Measurements from ENCODE around the gene PTPRK.
"Not testable (repeated sequence)": the region's sequence is repeated elsewhere in the genome, so short reads cannot be mapped to it uniquely, and the experiment has no call there.

Gene PTPRK

DNA sequence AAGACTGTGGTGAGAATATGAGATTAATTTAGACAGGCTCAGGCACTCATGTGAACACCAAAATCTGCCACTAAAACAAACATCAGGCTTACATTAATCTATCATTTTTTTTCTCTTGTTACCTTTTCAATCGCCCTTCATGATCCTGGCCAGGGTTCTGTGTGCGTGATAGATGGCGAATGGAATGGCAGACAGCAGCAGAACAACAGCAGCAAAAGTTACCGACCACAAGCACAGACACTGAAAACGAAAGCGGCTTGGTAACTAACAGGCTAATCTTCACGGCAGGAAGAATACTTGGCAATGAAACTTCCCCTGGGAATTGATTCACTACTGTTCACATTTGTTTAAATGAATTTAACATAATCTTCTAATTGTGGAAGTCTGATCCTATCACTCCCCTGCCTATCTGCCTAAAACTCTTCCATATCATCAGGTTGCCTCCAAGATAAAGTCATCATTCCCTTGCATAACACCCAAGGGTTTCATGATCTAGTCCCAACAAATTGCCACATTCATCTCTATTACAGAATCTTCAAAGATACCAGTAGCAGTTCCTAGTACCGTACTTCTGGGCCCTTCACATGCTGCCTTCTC lies 28.7 kb downstream of the PTPRK start:
- in situ Hi-C loops (cut with HindIII; ENCODE audit: low sequenced_read_pairs): no loop called here

DNA sequence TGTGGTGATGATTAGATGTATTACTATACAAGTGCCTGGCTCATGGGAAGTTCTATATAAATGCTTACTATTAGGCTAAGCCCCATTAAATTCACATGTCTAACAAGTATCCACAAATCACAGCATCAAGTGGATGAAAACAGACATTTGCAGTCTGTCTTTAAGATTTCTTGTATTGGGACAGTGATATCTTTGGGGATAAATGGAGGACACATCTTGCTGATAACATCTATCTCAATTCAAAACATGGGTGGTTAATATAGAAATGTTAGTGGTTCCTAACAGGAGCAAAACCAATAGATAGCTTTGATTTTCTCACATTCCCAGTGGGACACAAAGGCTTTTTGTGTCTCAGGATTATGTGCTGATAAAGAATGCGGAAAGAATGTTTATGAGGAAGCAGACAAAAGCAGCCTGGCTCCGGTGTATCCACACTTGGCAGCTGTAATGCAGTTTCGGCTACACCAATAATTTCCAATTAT lies 29.3 kb downstream of the PTPRK start:
- in situ Hi-C loops (cut with HindIII; ENCODE audit: low sequenced_read_pairs): no loop called here

DNA sequence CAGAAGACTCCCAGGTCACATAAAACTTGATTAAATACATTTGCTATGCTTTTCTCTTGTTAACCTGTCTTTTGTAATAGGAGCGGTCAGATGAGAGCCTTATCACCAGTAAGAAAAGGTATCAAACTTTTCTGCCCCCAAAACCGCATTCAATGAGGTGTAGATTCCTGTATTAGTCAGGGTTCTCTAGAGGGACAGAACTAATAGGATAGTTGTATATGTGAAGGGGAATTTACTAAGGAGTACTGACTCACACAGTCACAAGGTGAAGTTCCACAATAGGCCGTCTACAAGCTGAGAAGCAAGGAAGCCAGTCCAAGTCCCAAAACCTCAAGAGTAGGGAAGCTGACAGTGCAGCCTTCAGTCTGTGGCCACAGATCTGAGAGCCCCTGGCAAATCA lies 32.7 kb downstream of the PTPRK start:
- in situ Hi-C loops (cut with HindIII; ENCODE audit: low sequenced_read_pairs): no loop called here

DNA sequence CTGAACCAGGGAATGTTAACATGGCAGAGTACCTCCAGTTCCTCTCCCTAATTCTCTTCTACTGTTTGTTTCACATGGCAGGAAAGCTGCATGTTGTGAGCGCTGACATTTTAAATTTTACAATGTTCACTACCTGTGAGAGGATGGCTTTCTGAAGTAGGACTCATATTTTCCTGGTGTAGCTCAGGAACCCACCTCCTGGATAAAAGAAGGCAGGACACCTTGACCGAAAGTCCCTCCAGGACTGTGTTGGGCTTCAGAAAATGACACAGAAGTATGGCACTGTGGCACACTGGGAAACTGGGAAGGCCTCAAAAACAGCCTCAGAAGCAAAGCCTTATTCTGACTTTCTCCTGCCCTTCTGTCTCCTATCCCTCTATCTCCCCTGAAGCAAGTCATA lies 33.3 kb downstream of the PTPRK start:
- in situ Hi-C loops (cut with HindIII; ENCODE audit: low sequenced_read_pairs): no loop called here

DNA sequence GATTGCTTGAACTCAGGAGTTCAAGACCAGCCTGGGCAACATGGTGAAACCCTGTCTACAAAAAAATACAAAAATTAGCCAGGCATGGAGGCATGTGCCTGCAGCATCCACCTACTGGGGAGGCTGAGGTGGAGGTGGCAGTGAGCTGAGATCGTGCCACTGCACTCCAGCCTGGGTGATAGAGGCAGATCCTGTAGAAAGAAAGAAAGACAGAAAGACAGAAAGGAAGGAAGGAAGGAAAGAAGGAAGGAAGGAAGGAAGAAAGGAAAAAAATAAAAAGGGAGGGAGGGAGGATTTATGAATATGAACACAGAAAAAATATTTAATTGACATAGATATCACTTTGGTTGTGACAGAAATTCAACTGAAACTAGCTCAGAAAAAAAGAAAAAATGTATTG lies 33.8 kb downstream of the PTPRK start:
- in situ Hi-C loops (cut with HindIII; ENCODE audit: low sequenced_read_pairs): not testable (repeated sequence)

DNA sequence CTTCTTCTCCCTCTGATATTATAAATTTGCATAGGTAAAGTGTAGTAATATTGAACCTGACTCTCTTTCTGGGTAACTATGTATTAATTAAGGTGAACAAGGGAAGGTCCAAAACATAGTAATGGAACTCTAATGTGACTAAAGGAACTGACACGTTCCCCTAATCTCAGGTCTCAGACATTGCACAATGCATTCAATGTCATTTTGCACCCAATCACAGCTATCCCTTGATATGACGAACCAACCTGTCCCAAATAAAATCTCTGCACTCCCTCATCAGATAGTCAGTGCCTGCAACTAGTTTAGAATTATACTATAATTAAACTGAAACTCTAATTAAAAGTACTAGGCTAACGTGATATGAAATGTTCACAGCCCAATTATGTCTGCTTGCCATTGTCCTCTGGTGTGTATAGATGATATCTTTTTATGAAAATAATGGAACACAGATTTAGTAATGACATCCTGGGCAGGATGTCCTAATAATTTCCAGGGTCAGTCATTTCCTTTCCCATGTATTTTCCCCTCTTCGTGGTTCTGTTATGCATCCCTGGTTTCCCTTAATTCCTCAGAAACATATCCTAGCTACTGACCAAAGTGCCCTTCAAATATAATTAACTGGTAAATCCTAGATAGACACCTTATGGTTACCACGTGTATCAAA lies 36.8 kb downstream of the PTPRK start:
- in situ Hi-C loops (cut with HindIII; ENCODE audit: low sequenced_read_pairs): no loop called here

DNA sequence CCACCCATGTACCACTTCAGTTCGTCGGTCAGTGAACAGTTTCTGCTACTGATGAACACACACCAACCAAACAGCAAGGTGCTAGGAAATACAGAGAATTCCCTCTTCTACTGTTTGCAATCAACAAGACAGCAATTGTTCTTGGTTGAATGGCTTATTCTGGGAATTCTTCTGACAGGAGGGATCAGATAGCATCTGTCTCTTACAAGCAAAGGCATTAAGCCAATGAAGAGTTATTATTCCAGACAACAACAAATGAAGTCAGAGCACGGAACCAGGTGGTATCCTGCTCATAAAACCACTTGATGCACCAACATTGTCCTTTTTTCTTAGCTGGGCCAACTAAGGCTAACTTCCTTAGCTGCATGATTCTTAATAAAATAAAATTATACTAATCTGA lies 37.8 kb downstream of the PTPRK start:
- in situ Hi-C loops (cut with HindIII; ENCODE audit: low sequenced_read_pairs): no loop called here

DNA sequence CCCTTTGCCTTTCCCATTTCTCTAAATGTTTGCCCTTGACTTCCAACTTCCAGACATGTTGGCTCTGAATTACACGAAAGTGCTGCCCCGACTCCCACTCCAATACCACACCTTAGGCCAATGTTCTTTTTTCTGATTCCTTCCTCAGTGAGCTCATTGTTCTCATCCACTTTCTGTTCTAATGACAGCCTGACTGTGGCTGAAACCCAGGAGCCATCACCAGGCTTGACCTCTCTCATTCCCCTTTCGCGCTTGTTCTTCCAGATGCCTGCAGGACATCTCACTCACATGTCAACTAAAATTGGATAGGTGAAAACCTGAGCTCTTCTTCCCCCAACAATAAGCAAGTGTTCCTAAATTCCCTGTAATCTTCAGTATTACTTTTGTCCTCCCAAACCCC lies 40.4 kb downstream of the PTPRK start:
- in situ Hi-C loops (cut with HindIII; ENCODE audit: low sequenced_read_pairs): no loop called here

DNA sequence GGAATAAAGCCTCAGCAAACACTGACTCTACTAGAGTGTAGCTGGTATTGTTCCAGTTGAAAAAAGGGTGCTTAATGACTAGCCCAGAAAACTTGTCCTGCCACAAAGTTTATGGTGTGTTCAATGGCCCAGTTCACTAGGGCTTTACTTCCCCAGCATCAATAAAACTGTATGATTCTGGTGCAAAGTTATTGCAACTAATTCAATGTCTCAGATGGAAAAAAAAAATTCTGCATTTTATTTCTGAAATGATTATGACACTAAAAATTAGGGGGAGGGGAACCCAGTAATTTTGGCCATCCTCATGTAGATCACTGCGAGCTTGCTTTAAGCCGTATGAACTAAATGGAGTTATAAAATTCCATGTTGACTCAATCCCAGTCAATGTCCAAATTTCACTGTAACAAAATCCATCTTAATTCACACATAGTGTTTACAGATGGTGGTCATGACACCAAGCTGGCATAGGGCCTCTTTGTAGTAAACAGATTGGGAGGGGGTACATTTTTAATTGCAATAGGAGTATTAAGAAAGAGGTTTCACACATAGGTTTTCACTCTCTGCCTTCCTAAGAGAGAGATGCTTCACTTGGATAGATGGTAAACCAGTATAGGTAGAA lies 41.2 kb downstream of the PTPRK start:
- in situ Hi-C loops (cut with HindIII; ENCODE audit: low sequenced_read_pairs): no loop called here

DNA sequence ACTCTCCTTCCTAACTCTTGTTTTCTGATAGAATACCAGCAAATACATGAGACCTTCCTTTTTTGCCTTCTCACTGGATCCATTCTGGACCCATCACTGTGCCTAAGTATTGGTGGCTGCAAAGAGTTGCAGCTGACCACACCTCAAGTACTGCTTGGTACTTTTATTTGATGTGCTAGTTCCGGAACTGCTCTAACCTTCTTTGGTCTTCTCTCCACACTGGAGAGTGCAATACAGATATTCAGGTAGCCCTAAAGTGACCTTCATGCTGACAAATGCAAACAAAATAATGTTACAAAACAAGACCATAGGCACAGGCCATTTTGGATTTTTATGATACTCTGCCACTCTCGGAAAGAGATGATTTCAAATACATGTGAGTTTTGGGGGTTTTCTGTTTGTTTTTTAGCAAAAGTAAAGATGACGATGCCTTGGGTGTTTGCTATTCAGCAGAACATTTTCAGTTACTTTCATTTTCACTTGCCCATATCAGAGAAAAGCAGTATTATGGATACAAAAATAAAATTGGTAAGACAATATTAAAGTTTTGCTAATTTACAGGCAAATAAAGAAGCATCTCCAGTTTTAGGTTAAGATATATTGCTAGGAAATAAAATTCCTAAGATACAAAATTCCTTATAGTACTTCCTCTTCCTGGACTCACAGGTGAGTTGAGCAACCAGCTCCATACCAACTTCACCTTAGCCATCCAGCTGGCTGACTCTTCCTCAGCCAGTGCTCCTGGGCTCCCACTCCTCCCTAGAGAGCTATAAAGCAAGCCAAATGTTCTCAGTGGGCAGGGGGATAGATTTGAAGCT lies 42.0 kb downstream of the PTPRK start:
- in situ Hi-C loops (cut with HindIII; ENCODE audit: low sequenced_read_pairs): no loop called here

DNA sequence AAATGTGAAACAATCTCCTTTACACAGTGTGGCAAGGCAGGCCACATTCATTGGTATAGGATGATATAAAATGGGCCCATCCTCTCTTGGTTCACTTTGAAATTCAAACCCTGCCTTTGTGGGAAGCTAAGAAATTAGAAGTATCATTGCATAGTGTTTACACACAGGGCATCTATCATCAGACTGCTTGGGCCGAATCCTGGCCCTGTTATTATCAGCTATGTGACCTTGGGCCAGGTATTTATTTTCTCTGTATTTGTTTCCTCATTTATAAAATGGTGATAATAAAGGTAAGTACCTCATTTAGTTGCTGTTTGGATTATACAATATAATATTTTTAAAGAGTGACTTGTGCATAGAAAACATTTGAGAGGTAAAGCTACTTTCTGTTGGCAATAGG lies 45.5 kb downstream of the PTPRK start:
- in situ Hi-C loops (cut with HindIII; ENCODE audit: low sequenced_read_pairs): no loop called here

DNA sequence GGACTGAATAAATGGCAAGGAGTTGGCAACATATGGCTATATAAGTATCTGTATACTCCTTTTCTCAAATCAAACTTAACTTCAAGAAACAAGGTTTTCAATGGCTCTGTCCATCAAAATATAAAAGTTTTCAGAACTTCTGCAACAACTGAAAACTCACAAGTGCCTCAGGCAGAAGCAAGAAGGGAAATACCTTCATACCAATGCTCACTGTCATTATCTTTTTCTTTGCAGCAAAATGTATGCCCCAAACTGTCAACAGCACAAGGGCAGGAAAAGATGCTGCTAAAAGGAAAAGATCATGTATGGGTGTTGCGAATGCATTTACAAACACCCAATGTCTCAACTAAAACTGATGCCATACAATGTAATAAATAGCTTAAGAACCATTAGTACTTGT lies 45.9 kb downstream of the PTPRK start:
- in situ Hi-C loops (cut with HindIII; ENCODE audit: low sequenced_read_pairs): no loop called here

DNA sequence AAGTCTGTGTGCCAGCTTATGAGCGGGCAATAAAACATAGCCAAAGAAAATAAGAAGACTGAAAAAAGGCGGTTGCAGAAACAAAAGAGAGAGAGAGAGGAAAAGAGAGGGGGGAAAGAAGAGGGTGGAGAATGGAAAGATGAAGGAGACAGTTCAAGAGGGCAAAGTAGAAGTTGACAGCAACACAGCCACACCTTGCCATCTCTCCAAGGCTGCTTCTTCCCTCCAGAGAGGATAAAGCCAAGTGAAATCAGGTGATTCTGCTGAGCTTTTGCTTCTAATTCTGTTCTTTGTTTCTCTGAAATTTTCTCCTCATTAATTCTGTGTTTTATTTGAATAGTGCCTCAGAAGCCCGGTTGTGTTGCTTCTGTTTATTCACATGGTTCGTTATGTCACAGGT lies 48.5 kb downstream of the PTPRK start:
- in situ Hi-C loops (cut with HindIII; ENCODE audit: low sequenced_read_pairs): no loop called here

DNA sequence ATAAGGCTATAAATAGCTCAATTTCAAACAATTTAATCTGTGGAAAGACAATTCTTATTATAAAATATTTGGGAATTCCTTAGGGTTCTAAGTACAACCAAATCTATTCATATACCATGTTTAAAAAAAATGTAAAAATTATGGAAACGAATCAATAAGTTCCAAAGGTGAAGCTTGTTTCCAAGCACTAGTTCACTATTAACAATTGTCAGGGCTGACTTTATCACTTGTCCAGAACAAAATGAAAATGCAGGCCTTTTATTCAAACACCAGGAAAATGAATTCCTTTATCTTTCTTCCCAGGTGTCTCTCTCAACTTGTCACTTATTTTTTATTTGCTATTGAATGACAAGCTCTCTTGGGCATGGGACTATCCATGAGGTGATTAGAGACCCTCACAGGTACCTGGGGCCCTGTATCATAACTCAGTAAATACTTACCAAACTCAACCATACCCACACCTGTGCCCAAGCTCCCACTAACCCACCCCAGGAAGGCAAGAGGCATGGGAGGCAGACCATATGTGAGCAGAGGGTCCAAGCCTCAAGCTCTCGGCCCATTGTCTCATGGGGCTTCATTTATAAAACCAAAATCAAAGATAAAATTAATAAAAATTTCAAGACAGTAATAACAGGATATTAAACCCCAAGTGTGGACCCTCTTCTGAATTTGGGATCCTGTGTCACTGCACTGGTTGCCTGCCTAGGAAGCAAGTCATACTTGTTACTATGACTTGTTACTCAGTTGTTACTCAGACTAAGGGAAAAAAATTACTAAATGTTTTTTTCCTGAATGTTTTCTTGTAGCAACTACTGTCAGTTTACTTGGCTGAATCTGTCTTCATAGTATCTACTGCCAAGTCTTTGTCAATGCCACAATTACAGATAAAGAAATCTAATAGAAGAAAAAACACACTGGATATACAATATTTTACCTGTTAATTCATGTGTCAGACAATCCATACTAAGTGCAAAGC lies 54.7 kb downstream of the PTPRK start:
- in situ Hi-C loops (cut with HindIII; ENCODE audit: low sequenced_read_pairs): no loop called here

DNA sequence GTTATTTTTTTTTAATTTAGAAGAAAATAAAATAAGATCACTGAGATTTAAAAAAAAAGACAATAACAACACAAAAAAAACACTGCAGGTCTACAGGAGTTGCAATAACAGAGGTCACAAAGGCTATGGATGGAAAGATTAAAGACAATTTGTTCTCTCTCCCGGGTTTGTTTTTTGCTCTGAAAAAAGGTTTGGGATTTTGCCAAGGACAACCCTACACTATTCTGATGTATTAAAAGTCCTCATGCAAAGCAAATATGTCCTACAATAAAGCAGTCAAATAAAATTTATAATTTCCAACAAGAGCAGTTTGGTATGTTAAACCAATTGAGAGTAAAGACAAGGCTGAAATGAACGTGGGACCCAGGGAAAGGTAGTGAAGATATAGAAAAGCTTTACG lies 55.6 kb downstream of the PTPRK start:
- in situ Hi-C loops (cut with HindIII; ENCODE audit: low sequenced_read_pairs): no loop called here

DNA sequence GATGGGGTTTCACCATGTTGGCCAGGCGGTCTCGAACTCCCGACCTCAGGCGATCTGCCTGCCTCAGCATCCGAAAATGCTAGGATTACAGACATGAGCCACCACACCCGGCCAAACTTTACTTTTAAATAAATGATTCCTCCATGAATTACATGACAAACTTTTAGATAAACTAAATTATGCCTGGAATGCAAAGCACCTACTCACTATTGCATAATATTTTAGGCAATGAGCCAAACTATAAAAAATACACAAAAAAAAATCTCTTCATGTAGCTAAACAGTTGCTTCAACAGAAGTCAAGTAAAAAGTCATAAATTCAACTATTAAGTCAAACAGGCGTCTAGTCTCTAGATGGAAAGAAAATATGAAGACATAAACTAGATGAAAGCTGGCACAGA lies 56.5 kb downstream of the PTPRK start:
- in situ Hi-C loops (cut with HindIII; ENCODE audit: low sequenced_read_pairs): no loop called here

DNA sequence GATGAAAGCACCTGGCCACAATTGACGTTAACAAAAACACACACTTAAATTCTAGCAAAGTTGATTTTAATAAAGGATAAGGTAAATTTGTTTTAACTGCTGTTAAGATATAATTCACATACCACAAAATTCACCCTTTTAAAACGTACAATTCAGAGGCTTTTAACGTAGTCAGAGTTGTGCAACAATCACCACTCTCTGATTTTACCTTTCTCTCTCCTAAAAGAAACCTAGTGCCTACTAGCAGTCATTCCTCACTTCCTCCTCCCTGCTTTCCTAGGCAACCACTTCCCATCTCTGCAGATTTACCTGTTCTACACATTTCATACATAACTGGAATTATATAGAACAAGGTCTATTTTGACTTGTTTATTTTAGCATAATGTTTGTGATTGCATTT lies 58.9 kb downstream of the PTPRK start:
- in situ Hi-C loops (cut with HindIII; ENCODE audit: low sequenced_read_pairs): no loop called here

DNA sequence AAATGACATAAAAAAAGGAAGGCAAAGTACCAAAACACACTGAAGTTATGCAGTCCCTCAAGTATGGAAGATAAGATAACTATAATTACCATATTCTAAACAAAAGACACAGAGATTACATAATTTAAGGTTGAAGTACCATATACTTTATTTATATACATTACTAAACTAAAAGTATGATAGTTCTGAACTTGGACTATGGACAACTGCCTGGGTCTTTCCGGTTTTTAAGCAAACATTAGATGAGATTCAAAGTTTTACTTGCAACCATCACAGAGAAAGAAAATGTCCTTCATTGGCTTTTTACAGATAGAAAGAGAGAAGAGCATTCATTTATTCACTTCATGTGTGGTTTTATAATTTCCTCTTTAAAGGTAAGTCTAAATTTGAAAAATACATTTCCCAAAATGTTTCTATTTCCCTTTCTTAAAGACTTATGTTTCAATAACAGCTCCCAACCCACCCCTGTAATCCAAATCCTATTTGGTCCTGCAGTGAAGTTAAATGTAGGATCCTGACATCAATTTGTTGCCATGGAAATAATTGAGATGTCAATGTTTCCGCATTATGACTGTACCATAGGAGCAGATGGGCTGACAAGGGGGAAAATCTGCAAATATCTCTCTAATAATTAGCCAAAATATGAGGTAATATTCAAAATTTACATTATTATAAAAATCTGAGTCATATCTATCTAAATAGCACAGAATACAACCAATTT lies 63.7 kb downstream of the PTPRK start:
- in situ Hi-C loops (cut with HindIII; ENCODE audit: low sequenced_read_pairs): no loop called here

DNA sequence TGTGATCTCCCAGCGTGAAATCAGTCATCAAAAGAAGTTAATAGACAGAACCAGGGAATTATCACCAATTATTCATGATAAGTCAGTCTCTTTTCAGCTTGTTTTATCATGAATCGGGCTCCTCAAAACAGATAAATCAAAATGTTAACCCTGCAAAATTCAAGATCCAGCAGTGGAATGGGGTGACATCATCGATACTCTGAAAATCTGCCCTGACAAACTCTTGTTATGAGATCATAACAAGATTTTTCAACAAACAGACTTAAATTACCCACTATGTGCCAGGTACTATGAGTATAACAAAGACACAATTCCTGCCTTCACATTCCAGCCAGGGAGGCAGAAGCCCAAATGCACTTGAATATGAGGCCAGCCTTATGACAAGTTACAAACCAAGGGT lies 64.4 kb downstream of the PTPRK start:
- in situ Hi-C loops (cut with HindIII; ENCODE audit: low sequenced_read_pairs): no loop called here

DNA sequence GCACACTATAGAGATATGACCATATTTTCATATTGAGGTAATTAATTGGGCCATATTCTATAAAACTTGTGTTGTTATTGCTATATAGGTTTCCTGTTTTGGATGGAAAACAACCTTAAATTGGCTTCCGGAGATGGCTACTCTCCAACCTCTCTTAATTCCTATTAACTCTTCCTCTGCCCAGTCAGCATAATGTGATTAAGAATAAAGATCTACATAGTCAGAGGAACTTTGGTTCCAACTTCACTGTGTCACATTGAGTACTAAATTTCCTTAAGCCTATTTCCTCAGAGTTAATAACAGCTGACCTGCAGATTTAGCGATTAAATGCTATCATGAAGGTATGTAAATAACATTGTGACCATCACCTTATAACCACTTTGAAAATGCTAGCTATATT lies 67.7 kb downstream of the PTPRK start:
- in situ Hi-C loops (cut with HindIII; ENCODE audit: low sequenced_read_pairs): no loop called here
